Mammary epithelial cell (primary cell): Measurements from ENCODE around the gene TTC9B.

Experiments used
- EZH2 ChIP-seq: IDR thresholded peaks from 2 replicates; pipeline ENCODE4 v1.6.1; 2012; ENCODE audit warnings: low read length, inconsistent platforms, borderline replicate concordance
- TF ChIP-seq, protein P1 (sequence below), 2 donors: IDR thresholded peaks in 1 of 2; conservative IDR thresholded peaks in 1 of 2; 2 replicates each; pipeline ENCODE4 v1.5.1; 2011 to 2012; ENCODE audit warnings: inconsistent platforms in 2 of 2, low read length in 2 of 2, mild to moderate bottlenecking in 2 of 2, control low read depth in 1 of 2, low read depth in 1 of 2; ENCODE audit not compliant: insufficient read depth in 1 of 2; ENCODE audit errors: extremely low read depth in 1 of 2

DNA sequence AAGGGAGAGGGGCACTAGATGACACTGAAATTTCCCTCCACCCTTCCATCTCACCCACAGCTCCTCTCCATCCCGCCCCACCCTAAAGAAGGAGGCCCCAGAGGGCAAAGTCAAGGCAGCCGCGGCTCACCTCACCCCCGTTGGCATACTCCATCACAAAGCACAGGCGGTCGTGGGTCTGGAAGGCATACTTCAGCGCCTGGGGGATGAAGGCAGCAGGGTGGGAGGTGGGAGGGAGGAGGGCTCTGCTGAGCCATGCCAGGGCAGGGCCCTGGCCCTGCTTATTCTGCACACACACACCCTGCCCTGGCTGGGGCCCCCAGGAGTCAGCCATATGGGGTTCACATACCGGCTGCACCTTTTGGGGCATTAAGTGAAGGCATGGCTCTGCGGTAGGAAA is 20.6 kb upstream of the TTC9B start:
- TF ChIP-seq, protein P1, sequence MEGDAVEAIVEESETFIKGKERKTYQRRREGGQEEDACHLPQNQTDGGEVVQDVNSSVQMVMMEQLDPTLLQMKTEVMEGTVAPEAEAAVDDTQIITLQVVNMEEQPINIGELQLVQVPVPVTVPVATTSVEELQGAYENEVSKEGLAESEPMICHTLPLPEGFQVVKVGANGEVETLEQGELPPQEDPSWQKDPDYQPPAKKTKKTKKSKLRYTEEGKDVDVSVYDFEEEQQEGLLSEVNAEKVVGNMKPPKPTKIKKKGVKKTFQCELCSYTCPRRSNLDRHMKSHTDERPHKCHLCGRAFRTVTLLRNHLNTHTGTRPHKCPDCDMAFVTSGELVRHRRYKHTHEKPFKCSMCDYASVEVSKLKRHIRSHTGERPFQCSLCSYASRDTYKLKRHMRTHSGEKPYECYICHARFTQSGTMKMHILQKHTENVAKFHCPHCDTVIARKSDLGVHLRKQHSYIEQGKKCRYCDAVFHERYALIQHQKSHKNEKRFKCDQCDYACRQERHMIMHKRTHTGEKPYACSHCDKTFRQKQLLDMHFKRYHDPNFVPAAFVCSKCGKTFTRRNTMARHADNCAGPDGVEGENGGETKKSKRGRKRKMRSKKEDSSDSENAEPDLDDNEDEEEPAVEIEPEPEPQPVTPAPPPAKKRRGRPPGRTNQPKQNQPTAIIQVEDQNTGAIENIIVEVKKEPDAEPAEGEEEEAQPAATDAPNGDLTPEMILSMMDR (conservative IDR thresholded peaks at IDR 0.05 in 1 of 2, IDR thresholded peaks at IDR 0.05 in 1 of 2; ENCODE audit: extremely low read depth in 1 of 2, insufficient read depth in 1 of 2, low read depth in 1 of 2, low read length in 2 of 2), result no peak
- TF ChIP-seq EZH2, result no peak
